ENCODE data around the gene CALHM5. TPM values are rescaled to one million over a fixed set of nuclear protein-coding genes. Genes with fewer than 3 reads are reported as not detected.

CALHM5 gene
- total RNA-seq, 1 experiment from 2014 or later, result not detected

DNA sequence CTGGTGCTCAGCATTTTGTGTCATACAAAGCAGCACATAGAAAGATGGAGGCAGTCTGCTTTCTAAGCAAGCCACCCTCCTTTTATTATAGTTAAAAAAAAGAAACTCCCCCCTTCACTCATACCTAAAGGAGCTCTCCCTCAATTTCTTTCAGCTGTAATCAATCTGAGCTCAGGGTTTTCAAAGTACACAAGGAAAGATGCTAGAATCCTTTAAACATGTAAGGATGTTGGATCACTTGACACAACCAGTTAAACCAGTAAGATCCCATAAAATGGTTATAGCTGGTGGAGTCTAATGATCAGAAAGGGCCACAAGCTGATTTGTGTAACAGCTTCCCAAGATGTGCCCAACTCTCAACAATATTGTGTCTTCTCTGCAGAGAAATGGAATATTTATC lies 42.0 kb downstream of the CALHM5 start, which contains the start of gene CALHM4:
CALHM4 (plus strand) TSS at position 301 of the 400 bp plus-strand sequence; CDS start at position 344, 43 bp downstream.
- Histone ChIP-seq H3K27ac (ENCODE audit: low read length) (no peak within 1 kb of the TSS), H3K4me3 (ENCODE audit: low read depth in 2 of 2, low read length in 2 of 2) (no peak within 1 kb of the TSS), H3K27me3 (ENCODE audit: control insufficient read depth, insufficient read depth, low read length) (peaks cover 30% of the 10 kb centered on the region), H3K9me3 (ENCODE audit: control insufficient read depth, insufficient read depth, low read depth, low read length) (no peaks in the 10 kb centered on the region), H3K4me1 (ENCODE audit: control insufficient read depth, insufficient read depth, low read length) (no peaks in the 10 kb centered on the region; the same call in 1 of the 2 replicates), H3K36me3 (ENCODE audit: control insufficient read depth, insufficient read depth, low read length) (no peaks in the 10 kb centered on the region)
- CTCF ChIA-PET, result no interaction called here
- TF ChIP-seq, protein P1, sequence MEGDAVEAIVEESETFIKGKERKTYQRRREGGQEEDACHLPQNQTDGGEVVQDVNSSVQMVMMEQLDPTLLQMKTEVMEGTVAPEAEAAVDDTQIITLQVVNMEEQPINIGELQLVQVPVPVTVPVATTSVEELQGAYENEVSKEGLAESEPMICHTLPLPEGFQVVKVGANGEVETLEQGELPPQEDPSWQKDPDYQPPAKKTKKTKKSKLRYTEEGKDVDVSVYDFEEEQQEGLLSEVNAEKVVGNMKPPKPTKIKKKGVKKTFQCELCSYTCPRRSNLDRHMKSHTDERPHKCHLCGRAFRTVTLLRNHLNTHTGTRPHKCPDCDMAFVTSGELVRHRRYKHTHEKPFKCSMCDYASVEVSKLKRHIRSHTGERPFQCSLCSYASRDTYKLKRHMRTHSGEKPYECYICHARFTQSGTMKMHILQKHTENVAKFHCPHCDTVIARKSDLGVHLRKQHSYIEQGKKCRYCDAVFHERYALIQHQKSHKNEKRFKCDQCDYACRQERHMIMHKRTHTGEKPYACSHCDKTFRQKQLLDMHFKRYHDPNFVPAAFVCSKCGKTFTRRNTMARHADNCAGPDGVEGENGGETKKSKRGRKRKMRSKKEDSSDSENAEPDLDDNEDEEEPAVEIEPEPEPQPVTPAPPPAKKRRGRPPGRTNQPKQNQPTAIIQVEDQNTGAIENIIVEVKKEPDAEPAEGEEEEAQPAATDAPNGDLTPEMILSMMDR (IDR thresholded peaks at IDR 0.05), result no peak
- TF ChIP-seq SIN3A (IDR thresholded peaks at IDR 0.05; ENCODE audit: borderline replicate concordance, insufficient read depth, low read depth, low read length), result no peak
- TF ChIP-seq POLR2AphosphoS5 (IDR thresholded peaks at IDR 0.05; ENCODE audit: low read depth, low read length), result no peak
- TF ChIP-seq, protein P2, sequence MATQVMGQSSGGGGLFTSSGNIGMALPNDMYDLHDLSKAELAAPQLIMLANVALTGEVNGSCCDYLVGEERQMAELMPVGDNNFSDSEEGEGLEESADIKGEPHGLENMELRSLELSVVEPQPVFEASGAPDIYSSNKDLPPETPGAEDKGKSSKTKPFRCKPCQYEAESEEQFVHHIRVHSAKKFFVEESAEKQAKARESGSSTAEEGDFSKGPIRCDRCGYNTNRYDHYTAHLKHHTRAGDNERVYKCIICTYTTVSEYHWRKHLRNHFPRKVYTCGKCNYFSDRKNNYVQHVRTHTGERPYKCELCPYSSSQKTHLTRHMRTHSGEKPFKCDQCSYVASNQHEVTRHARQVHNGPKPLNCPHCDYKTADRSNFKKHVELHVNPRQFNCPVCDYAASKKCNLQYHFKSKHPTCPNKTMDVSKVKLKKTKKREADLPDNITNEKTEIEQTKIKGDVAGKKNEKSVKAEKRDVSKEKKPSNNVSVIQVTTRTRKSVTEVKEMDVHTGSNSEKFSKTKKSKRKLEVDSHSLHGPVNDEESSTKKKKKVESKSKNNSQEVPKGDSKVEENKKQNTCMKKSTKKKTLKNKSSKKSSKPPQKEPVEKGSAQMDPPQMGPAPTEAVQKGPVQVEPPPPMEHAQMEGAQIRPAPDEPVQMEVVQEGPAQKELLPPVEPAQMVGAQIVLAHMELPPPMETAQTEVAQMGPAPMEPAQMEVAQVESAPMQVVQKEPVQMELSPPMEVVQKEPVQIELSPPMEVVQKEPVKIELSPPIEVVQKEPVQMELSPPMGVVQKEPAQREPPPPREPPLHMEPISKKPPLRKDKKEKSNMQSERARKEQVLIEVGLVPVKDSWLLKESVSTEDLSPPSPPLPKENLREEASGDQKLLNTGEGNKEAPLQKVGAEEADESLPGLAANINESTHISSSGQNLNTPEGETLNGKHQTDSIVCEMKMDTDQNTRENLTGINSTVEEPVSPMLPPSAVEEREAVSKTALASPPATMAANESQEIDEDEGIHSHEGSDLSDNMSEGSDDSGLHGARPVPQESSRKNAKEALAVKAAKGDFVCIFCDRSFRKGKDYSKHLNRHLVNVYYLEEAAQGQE (IDR thresholded peaks at IDR 0.05; ENCODE audit: insufficient read depth in 1 of 2, low read depth in 2 of 2, low read length in 1 of 2), result no peak
- TF ChIP-seq TCF7L2 (IDR thresholded peaks at IDR 0.05; ENCODE audit: low read depth, low read length), result no peak
- DNase-seq (ENCODE audit: low read depth, low spot score) (no peak), ATAC-seq (no peak)
- BruUV-seq (replicated peaks), result no TSS peak
- POLR2A ChIA-PET, result no interaction called here
- in situ Hi-C loops (cut with HindIII; ENCODE audit: low pct_unique_long_range_greater_than_20kb, low sequenced_read_pairs) (no loop called here), intact Hi-C loops (cut with micrococcal nuclease; ENCODE audit: unreplicated experiment) (no loop called here)

DNA sequence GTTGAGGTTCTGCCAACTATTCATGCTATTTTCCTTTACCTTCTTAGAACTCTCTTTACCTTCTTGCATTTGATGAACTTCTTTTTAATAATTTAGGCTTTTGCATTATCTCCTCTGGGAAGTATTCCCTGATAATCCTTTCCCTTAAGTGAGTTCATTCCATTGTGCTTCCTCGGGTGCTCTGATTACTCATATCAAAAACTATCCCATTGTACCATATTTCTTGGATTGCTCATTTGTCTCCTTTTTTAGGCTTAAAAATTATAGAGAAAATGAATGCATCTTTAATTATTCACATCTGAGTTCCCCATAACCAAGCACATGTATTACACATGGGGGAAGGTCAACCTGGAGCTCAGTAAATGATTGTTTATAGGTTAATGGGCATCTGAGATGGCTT lies 44.6 kb downstream of the CALHM5 start:
- POLR2A ChIA-PET, result no interaction called here
- DNase-seq (ENCODE audit: low read depth, low spot score) (no peak), ATAC-seq (no peak)
- Histone ChIP-seq H3K27ac (ENCODE audit: low read length) (no peak overlapping the region), H3K4me1 (ENCODE audit: control insufficient read depth, insufficient read depth, low read length) (no peaks in the 10 kb centered on the region; the same call in 1 of the 2 replicates), H3K4me3 (ENCODE audit: low read depth in 2 of 2, low read length in 2 of 2) (no peak overlapping the region), H3K36me3 (ENCODE audit: control insufficient read depth, insufficient read depth, low read length) (no peaks in the 10 kb centered on the region), H3K27me3 (ENCODE audit: control insufficient read depth, insufficient read depth, low read length) (peaks cover 33% of the 10 kb centered on the region), H3K9me3 (ENCODE audit: control insufficient read depth, insufficient read depth, low read depth, low read length) (no peaks in the 10 kb centered on the region)
- intact Hi-C loops (cut with micrococcal nuclease; ENCODE audit: unreplicated experiment) (loop anchor here (5.0 kb wide), 1 partner anchor 269 kb away; no protein-coding TSS in a partner anchor), in situ Hi-C loops (cut with HindIII; ENCODE audit: low pct_unique_long_range_greater_than_20kb, low sequenced_read_pairs) (no loop called here)
- TF ChIP-seq, protein P2 (IDR thresholded peaks at IDR 0.05; ENCODE audit: insufficient read depth in 1 of 2, low read depth in 2 of 2, low read length in 1 of 2), result no peak
- no peak for TF ChIP-seq POLR2AphosphoS5 (IDR thresholded peaks at IDR 0.05; ENCODE audit: low read depth, low read length)
- TF ChIP-seq TCF7L2 (IDR thresholded peaks at IDR 0.05; ENCODE audit: low read depth, low read length), result no peak
- no peak for TF ChIP-seq SIN3A (IDR thresholded peaks at IDR 0.05; ENCODE audit: borderline replicate concordance, insufficient read depth, low read depth, low read length)
- TF ChIP-seq, protein P1 (IDR thresholded peaks at IDR 0.05), result no peak
- BruUV-seq (replicated peaks), result no TSS peak
- CTCF ChIA-PET, result no interaction called here

All from Panc1 (cell line).